GM18861 (cell line): ENCODE results near the gene KRTAP4-8.
"Not testable (repeated sequence)": the region's sequence is repeated elsewhere in the genome, so short reads cannot be mapped to it uniquely, and the experiment has no call there.

Source experiments
- ATAC-seq: cut with Tn5 transposase; IDR thresholded peaks from one replicate; pipeline ENCODE4 v1.9.1; 2021; ENCODE audit not compliant: unreplicated experiment

Gene KRTAP4-8

DNA sequence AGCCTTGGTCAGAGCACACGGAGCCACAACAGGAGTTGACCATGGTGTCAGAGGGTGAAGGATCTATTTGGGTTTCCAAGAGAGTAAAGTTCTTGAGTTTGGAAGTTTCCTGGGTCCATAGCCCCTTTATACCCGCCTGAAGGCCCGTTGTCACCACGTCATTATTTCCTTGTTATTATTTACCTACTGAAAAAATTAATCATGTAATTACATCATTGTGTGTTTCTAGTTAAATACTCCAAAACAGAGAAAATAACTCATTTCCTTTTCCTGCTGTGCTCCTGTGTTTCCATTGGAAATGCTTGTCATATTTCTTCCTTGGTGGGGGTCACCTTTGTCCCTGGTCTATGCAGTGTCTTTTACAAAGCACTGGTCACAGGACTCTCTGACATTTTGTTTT, at the start of gene KRTAP4-8:
TSS of gene KRTAP4-8 (minus strand) at position 101 of the 400 bp plus-strand sequence. CDS start at position 43, 58 bp downstream.
- no peak for ATAC-seq

DNA sequence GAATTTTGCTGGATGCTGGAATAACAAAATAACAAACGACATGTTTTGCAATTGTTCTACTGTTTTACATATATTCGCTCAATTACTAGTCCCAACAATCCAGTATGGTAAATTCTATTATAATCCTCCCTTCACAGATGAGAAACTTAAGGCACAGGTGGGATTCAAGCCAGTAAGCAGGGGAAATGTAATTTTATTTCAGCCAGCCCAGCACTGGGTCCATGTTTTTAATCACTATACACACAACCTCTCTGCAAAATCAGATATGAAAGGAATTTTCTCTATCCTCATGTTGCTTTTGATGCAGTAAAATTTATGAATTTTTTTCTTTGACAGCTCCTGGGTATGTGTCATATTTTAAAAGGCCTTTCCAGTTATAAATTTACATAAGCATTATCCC, 47.3 kb upstream of the KRTAP4-8 start:
- no peak for ATAC-seq

DNA sequence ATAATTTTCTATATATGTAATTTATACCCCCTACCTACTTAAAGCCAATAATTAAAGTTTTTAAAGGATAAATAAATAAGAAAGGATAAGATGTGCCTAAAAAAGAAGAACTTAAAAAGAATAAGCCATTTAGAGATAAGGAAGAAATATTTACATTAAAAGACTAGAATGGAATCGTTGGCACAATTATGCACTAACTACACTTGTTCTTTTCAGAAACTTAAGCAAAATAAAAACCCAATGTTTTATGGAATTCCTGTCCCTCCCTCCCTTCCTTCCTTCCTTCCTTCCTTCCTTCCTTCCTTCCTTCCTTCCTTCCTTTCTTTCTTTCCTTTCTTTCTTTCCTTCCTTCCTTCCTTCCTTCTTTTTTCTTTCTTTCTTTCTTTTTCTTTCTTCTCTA, 46.9 kb upstream of the KRTAP4-8 start:
- no peak for ATAC-seq

DNA sequence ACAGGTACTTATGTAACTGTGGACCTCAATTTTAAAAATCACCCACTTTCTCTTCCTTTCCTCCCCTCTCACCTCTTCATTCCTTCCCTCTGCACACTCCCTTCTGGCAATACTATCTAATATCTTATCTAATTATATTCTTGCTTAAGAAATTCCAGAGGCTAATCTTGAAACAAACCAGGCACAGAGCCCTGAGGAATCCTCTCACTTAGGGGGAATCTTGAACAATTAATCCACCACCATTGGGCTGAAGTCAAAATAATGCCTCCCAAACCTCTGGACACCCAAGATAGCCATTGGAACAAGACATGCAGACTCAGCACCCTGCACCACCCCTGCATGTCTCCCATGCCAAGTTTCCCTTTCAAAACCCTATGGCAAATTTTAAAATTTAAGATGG, 43.4 kb upstream of the KRTAP4-8 start:
- ATAC-seq = no peak

DNA sequence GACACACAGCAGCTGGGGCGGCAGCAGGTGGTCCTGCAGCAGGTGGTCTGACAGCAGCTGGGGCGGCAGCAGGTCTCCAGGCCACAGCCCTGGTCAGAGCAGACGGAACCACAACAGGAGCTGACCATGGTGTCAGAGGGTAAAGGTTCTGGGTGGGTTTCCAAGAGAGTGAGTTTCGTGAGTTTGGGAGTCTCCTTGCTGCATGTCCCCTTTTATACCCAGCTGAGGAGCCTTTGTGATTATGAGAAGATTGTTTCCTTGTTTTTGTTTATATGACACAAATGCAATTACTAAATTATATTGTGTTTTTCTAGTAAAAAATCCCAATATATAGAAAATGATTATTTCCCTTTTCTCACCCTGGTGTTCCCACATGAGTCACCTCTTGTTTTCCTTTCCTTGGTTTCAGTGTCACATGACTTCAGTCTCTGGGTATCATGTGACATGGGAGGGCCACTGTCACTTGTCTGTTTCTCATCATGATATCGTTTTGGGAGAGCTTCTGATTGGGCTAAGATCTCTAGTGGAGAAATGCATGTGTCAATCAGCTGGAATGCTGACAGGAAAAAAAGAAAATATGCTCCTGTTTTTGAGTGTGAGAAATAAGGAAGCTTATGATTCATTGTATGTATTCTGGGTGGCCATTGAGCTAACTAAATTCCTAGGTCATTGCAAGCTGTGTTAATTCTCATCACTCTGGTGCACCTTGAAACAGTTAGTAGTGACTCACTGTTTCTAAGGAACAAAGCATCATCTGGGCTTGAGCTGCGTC, 42.6 kb upstream of the KRTAP4-8 start, which contains the start of gene KRTAP4-6:
TSS of gene KRTAP4-6 (minus strand) at position 185 of the 772 bp plus-strand sequence. CDS start at position 128, 57 bp downstream.
- no peak for ATAC-seq

DNA sequence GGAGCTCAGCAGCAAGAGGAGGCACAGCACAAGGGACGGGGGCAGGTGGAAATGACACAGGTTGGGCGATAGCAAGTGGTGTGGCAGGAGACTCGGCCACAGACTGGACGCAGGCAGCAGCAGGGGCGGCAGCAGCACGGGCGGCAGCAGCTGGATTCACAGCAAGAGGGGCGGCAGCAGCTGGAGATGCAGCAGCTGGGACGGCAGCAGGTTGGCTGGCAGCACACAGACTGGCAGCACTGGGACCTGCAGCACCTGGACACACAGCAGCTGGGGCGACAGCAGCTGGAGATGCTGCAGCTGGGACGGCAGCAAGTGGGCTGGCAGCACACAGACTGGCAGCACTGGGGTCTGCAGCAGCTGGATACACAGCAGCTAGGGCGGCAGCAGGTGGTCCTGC, 41.9 kb upstream of the KRTAP4-8 start:
- not testable (repeated sequence) for ATAC-seq

DNA sequence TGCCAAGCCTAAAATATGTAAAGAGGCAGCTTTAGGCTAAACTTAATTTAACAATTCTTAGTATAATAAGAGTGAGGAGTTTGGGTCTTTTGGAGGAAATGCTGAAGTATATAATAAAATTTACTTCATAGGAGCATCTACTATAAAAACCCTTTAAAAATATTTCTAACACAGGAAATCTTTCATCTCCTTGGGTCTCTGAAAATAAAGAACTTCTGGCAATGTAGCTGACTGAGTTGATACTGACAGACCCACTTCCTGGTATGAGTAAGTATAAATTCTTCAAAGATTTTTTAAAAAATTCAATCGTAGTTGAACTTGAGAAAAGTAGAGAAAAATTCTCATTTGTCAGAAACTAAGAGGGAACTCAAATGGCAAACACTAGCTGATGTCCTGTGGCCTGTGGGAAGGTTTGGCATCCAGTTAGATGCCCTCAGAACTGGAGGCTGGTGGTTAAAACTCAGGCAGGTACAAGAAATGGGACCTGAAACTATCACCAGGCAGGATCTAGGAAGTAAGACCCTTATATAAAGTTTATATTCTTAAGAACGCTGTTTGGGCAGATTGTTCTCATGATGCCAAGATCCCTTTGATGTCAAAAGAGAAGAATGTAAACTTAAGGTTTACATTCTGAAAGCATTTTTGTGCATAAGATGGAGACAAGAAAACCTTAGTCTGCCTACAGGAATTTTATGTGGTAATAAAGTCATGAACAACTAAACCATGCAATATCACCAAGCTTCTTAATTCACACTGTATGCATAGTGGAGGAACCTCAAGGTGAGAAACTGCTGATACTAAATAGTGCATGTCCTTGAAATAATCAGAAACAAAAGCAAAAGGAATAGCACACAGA, 36.2 kb upstream of the KRTAP4-8 start:
- ATAC-seq = no peak

DNA sequence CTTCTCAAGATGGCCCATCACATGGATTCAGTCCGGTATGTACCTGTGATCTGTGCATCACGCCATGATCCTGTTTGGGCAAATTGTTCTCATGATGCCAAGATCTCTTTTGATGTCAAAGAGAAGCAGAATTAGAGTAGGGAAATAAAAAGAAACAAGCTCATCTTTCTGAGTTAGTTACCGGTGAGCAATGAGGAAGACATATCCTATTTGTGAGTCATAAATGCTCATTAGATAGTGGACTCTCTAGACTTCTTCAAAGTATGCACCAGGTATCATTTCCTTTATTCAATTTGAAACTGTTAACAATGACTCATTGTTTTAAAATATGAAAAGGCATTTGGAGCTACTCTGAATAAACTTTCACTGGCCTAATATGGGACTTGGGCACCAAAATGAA, 34.0 kb upstream of the KRTAP4-8 start:
- no peak for ATAC-seq

DNA sequence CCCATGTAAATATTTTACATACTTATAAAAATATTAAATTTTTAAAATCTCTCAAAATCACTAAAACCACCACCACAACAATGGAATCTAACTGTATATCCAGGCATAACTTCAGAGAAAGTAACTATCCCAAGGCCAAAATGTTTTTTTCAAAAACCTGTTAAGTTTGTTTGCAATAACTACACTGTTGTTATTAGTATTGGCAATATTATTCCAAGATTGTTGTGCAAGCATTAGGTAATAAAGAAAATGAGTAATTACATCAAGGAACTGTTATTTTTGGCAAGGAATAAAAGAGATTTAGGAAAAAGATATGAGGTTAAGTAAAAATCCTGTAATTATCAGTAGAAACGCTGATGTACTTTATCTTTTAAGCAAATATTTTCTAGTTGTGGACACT, 29.4 kb upstream of the KRTAP4-8 start:
- no peak for ATAC-seq

DNA sequence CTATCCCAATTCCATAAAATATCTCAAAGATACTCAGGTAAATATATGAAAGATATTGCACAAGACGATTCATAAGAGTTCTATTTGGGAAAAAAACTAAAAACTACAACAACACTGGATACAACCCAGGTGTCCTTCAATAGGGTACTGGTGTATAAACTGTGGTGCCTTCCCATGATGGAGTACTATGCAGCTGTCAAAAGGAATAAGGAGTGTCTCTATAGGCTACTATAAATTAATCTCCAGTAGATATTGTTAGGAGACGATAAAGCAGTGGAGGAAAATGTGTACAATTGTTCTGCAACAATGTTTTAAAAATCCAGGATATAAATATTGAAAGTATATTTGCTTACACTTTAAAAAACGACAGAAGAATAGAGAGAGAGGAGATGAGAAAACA, 28.5 kb upstream of the KRTAP4-8 start:
- no peak for ATAC-seq

DNA sequence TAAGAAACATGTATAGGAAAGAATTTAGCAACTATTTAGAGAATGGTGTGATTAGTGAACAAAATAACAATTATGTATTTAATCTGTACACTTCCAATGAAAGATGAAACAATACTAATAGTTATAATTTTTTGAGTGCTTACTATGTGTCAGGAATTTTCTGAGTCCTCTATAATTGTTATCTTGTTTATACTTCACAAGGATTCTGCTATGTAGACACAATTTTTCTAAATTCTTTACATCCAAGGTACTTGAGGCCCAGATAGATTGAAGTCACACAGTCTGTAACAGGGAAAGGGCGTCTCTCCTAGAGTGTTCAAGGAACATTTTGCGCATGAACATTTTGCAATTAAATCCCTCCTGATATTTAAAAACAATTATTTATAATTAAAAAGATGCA, 27.1 kb upstream of the KRTAP4-8 start:
- no peak for ATAC-seq

DNA sequence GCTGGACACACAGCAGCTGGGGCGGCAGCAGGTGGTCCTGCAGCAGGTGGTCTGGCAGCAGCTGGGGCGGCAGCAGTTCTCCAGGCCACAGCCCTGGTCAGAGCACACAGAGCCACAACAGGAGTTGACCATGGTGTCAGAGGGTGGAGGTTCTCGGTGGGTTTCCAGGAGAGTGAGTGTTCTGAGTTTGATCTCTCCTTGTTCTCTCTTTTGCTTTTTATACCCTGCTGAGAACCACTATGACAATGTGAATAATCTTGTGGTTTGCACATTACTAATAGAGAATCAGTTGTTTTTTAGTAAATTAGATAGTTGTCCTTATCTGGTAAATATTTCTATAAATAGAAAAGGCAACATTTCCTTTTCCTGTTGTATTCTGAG, 26.0 kb upstream of the KRTAP4-8 start, which contains the start of gene KRTAP4-12:
TSS of gene KRTAP4-12 (minus strand) at position 192 of the 381 bp plus-strand sequence. CDS start at position 132, 60 bp downstream.
- not testable (repeated sequence) for ATAC-seq

DNA sequence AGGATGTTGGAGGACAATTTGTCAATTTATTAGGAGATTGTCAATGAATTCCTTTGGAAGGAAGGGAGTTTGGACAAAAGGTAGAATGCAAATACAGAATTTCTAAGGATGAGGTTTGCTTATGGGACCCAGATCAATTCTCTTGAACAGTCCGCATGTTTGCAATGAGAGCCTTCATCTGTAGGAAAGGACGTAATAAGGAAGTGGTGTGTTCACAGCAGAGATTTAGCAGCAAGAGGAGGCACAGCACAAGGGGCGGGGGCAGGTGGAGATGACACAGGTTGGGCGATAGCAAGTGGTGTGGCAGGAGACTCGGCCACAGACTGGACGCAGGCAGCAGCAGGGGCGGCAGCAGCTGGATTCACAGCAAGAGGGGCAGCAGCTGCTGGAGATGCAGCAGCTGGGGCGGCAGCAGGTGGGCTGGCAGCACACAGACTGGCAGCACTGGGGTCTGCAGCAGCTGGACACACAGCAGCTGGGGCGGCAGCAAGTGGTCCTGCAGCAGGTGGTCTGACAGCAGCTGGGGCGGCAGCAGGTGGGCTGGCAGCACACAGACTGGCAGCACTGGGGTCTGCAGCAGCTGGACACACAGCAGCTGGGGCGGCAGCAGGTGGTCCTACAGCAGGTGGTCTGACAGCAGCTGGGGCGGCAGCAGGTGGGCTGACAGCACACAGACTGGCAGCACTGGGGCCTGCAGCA, 25.5 kb upstream of the KRTAP4-8 start:
- ATAC-seq = not testable (repeated sequence)

DNA sequence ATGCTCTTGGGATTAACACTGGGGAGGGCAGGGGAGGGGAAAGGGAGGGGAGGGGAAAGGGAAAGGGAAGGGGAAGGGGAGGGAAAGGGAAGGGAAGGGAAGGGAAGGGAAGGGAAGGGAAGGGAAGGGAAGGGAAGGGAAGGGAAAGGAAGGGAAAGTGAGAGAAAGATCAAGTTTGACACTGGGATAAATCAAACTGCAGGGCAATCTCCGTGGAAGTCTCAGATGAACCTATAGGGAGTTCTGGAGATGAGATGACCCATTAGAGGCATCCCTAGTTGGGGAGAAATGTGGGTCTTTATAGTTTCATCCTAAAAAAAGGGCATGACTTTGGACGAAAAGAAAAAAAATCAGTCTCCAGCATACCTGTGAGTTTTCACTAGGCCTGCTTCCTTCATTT, 23.8 kb upstream of the KRTAP4-8 start:
- ATAC-seq = no peak

DNA sequence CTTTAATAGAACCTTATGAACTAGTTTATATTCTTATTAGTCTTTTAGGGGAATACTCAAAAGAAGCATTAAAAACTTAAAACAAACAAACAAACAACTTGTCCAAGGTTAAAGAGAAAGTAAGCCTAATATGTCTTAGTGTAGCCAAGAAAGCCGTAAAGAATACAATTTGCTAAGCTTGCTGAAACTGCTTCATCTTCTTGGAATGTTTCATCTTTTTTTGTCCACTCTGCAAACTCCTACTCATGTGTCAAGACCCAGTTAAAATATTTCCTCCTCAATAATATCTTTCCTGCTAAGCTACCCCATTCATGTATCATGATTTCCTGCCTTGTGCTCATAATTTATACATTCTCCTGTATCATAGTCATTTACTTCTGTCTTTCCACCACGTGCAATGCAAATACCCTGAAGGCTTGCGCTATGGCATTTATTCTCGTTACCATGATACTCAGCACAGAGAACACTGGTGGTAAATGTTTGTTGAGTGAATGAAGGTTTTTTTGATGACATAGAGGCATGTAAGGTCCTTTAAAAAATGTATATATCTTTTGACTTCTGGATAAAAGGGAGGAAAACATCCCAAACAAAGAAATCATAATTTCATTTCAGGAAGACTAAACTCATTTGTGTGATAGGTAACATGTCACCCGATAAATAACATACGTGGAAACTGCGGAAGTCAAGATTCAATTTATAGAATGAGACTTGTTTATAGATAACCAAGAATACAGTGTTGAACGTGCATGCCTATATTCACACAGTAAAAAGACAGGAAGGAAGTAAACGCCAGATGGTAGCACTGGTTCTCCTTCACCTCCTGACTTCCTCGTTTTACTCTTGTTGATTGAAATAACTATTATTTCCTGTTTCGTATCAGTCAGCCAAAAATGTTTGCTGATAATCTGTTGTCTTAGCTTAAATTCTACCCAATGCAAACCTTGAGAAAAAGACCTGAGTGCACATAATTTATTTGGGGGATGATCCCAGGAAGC, 22.1 kb upstream of the KRTAP4-8 start:
- not testable (repeated sequence) for ATAC-seq

DNA sequence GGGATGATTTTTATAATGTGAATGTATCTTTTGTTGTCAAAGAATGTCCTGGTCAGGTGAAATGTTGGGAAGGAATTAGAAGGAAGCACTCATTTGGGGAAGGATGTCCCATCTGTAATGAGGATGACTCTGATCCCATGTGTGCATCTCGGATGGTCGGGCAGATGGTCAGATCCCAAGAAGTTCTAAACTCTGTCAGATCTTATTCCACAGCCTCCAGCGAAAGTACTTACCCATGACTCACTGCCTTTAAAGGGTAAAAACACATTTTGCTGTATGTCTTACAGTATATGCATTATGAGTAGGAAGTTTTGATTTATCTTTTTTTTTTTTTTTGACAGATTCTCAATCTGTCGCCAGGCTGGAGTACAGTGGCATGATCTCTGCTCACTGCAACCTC, 20.8 kb upstream of the KRTAP4-8 start:
- ATAC-seq = no peak

DNA sequence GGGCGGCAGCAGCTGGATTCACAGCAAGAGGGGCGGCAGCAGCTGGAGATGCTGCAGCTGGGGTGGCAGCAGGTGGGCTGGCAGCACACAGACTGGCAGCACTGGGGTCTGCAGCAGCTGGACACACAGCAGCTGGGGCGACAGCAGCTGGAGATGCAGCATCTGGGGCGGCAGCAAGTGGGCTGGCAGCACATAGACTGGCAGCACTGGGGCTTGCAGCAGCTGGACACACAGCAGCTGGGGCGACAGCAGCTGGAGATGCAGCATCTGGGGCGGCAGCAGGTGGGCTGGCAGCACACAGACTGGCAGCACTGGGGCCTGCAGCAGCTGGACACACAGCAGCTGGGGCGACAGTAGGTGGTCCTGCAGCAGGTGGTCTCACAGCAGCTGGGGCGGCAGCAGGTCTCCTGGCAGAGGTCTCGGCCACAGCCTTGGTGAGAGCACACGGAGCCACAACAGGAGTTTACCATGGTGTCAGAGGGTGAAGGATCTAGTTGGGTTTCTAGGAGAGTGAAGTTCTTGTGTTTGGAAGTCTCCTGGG, 20.0 kb upstream of the KRTAP4-8 start, which contains the start of gene KRTAP4-11:
TSS of gene KRTAP4-11 (minus strand) at position 528 of the 541 bp plus-strand sequence. CDS start at position 470, 58 bp downstream.
- ATAC-seq = not testable (repeated sequence)

DNA sequence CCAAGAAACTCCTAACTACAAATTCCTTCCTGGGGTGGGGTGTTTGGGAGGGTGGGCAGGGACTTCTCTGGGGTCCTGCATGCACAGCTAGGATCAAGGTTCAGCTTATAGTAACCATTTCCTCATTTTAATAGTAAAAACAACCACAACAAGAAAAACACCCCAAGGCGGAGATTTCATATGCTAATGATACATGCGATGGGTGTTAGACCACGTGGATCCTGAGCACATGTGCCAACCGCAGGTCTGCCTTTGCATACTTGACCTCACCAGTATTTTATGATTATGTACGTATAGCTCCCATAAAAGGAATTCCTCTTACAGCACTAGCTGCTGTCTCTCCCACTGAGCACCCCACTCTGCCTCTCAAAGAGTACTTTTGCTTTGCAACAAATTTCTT, 18.4 kb upstream of the KRTAP4-8 start:
- ATAC-seq = no peak

DNA sequence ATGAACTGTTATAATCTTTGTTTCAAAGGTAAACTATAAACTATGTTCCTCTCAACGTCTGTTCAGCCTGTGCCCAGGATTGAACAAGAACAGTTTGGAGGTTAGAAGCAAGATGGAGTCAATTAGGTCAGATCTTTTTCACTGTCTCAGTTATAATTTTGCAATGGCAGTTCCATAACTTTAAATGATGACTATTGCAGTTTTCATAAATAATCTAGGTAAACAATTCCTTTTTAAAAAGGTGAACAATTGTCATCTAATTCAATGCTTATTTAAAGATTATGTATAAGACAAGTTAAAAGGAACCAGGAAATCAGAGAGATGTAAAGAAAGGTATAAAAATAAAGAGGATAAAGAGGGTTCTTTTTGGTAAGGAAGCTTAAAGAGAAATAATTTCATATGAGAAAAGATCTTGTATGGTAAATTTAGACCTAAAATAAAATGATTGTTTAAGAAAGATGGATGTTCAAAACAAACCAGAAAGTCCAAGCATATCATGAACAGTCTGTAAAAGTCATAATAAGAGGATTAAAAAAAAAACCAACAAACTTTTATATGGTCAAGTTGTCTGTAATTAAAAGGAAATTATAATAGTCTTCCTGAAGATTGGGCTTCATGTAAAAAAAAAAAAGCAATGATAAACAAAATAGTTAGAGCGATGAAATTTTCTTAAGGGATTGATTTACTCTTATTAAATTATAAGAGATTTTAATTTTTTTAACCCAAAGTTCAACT, 13.4 kb upstream of the KRTAP4-8 start:
- no peak for ATAC-seq
